22Rv1 (cell line): ENCODE results near the gene SLIT1.

ENCODE experiments used
- H3K27ac ChIP-seq: fragments of 450-650 bp; 2 replicates; pipeline ENCODE4 v1.5.1; 2017
- CTCF ChIP-seq: fragments of 450-650 bp; IDR thresholded peaks from 2 replicates; pipeline ENCODE4 v1.5.1; 2017; ENCODE audit warnings: mild to moderate bottlenecking
- ZFX ChIP-seq: fragments of 450-650 bp; IDR thresholded peaks from 2 replicates; pipeline ENCODE4 v1.6.1; 2017; ENCODE audit warnings: antibody characterized with exemption, borderline replicate concordance

The SLIT1 gene

GRCh38 chr10:97050956-97051496, 134.7 kb downstream of the SLIT1 start:
- TF ChIP-seq ZFX: no peak
- TF ChIP-seq CTCF: no peak

GRCh38 chr10:97050205-97050745, 135.5 kb downstream of the SLIT1 start:
- TF ChIP-seq ZFX (no peak), CTCF (no peak)
- H3K27ac ChIP-seq: no peak overlapping the region

More at GRCh38 chr10:97050956-97051496, 134.7 kb downstream of the SLIT1 start:
- no peak overlapping the region for H3K27ac ChIP-seq

- TF ChIP-seq ZFX: no peak
- TF ChIP-seq CTCF: no peak
- no peak overlapping the region for H3K27ac ChIP-seq
Measured at GRCh38 chr10:97049670-97050069, 136.1 kb downstream of the SLIT1 start.

GRCh38 chr10:97048649-97049427, 136.9 kb downstream of the SLIT1 start:
- no peak overlapping the region for H3K27ac ChIP-seq
- TF ChIP-seq ZFX: no peak
- TF ChIP-seq CTCF: no peak

GRCh38 chr10:97047788-97048187, 138.0 kb downstream of the SLIT1 start:
- no peak for TF ChIP-seq ZFX
- no peak for TF ChIP-seq CTCF
- H3K27ac ChIP-seq: no peak overlapping the region

- H3K27ac ChIP-seq: no peak overlapping the region
- TF ChIP-seq ZFX: no peak
- no peak for TF ChIP-seq CTCF
Measured at GRCh38 chr10:97047083-97047736, 138.5 kb downstream of the SLIT1 start.
